ENCODE measurements around the gene STX18.

Gene STX18

GRCh38 chr4:4440333-4441061 is 101.4 kb downstream of the STX18 start:
- DNase-seq (ENCODE audit: low read depth, low spot score), result no peak

- DNase-seq (ENCODE audit: low read depth, low spot score), result no peak
Observed at GRCh38 chr4:4439782-4440181, 102.1 kb downstream of the STX18 start.

GRCh38 chr4:4438891-4439290 is 103.0 kb downstream of the STX18 start:
- no peak for DNase-seq (ENCODE audit: low read depth, low spot score)

GRCh38 chr4:4437798-4438470 is 103.9 kb downstream of the STX18 start:
- no peak for DNase-seq (ENCODE audit: low read depth, low spot score)

GRCh38 chr4:4436244-4436823 is 105.5 kb downstream of the STX18 start:
- DNase-seq (ENCODE audit: low read depth, low spot score), result no peak

GRCh38 chr4:4433941-4434340 is 107.9 kb downstream of the STX18 start:
- no peak for DNase-seq (ENCODE audit: low read depth, low spot score)

GRCh38 chr4:4432341-4433125 is 109.3 kb downstream of the STX18 start:
- no peak for DNase-seq (ENCODE audit: low read depth, low spot score)

GRCh38 chr4:4430492-4431195 is 111.2 kb downstream of the STX18 start:
- DNase-seq (ENCODE audit: low read depth, low spot score), result no peak

GRCh38 chr4:4428966-4429875 is 112.6 kb downstream of the STX18 start:
- no peak for DNase-seq (ENCODE audit: low read depth, low spot score)

- DNase-seq (ENCODE audit: low read depth, low spot score), result no peak
Observed at GRCh38 chr4:4427886-4428285, 114.0 kb downstream of the STX18 start.

- no peak for DNase-seq (ENCODE audit: low read depth, low spot score)
Observed at GRCh38 chr4:4427121-4427870, 114.6 kb downstream of the STX18 start.

- DNase-seq (ENCODE audit: low read depth, low spot score), result no peak
Observed at GRCh38 chr4:4426511-4427120, 115.2 kb downstream of the STX18 start.

GRCh38 chr4:4425696-4426095 is 116.2 kb downstream of the STX18 start:
- no peak for DNase-seq (ENCODE audit: low read depth, low spot score)

- DNase-seq (ENCODE audit: low read depth, low spot score), result no peak
Observed at GRCh38 chr4:4425119-4425690, 116.6 kb downstream of the STX18 start.

- no peak for DNase-seq (ENCODE audit: low read depth, low spot score)
Observed at GRCh38 chr4:4424499-4425115, 117.2 kb downstream of the STX18 start.

GRCh38 chr4:4423706-4424498 is 117.9 kb downstream of the STX18 start:
- DNase-seq (ENCODE audit: low read depth, low spot score), result no peak

GRCh38 chr4:4422856-4423499 is 118.9 kb downstream of the STX18 start:
- no peak for DNase-seq (ENCODE audit: low read depth, low spot score)

Data from activated naive CD8-positive, alpha-beta T cell treated with anti-CD3 and anti-CD28 coated beads, Interleukin-2, amount 50 U/mL, for 16 hours (primary cell).